Calu3 (cell line): ENCODE data around the gene STK32A. TPM values are rescaled to one million over a fixed set of nuclear protein-coding genes. Genes with fewer than 3 reads are reported as not detected.
"Not testable (repeated sequence)": the region's sequence is repeated elsewhere in the genome, so short reads cannot be mapped to it uniquely, and the experiment has no call there.

Experiments
- BruUV-seq: library from RNA; stranded (reverse); fragments of 400-500 nt; replicated peaks from 2 replicates; lab custom pipeline; 2021; lab: Mats Ljungman, UMichigan
- CTCF ChIA-PET: fragments of 300-600 bp; sonication (Branson Sonifier 250); formaldehyde crosslinking; loops from one replicate; lab custom pipeline; 2022; ENCODE audit warnings: antibody characterized with exemption; lab: Charles Lee
- DNase-seq: peaks from one replicate; pipeline ENCODE4 v3.0.0; 2022
- H3K27ac Mint-ChIP-seq: one replicate; pipeline ENCODE4 v1.8.0; 2022; ENCODE audit warnings: mixed read lengths; ENCODE audit not compliant: unreplicated experiment
- H3K27me3 Mint-ChIP-seq: one replicate; pipeline ENCODE4 v1.8.0; 2022; ENCODE audit warnings: mixed read lengths; ENCODE audit not compliant: unreplicated experiment
- H3K36me3 Mint-ChIP-seq: one replicate; pipeline ENCODE4 v1.8.0; 2022; ENCODE audit warnings: mild to moderate bottlenecking, moderate library complexity, mixed read lengths; ENCODE audit not compliant: insufficient read depth, unreplicated experiment
- H3K4me1 Mint-ChIP-seq: one replicate; pipeline ENCODE4 v1.8.0; 2022; ENCODE audit warnings: mild to moderate bottlenecking, low read depth, mixed read lengths; ENCODE audit not compliant: unreplicated experiment
- H3K4me3 Mint-ChIP-seq: one replicate; pipeline ENCODE4 v1.8.0; 2022; ENCODE audit warnings: mild to moderate bottlenecking, low read depth, moderate library complexity, mixed read lengths; ENCODE audit not compliant: unreplicated experiment
- H3K9me3 Mint-ChIP-seq: one replicate; pipeline ENCODE4 v1.8.0; 2022; ENCODE audit warnings: low read depth, mixed read lengths; ENCODE audit not compliant: unreplicated experiment
- intact Hi-C: fragments of 100-400 bp; cut with micrococcal nuclease; formaldehyde crosslinking; loops from one replicate; pipeline ENCODE4 v1.10.0; 2022; ENCODE audit not compliant: unreplicated experiment
- total RNA-seq: library from RNA; stranded (reverse); gene quantifications from 2 replicates; pipeline ENCODE4 v1.2.3, GENCODE V29; 2022
- TF ChIP-seq, protein P1 (sequence below): fragments of 200-600 bp; IDR thresholded peaks from one replicate; pipeline ENCODE4 v1.8.0; 2022; ENCODE audit warnings: antibody characterized with exemption; ENCODE audit not compliant: unreplicated experiment

The STK32A gene
- total RNA-seq, 1 experiment from 2014 or later = 32.5 TPM

DNA sequence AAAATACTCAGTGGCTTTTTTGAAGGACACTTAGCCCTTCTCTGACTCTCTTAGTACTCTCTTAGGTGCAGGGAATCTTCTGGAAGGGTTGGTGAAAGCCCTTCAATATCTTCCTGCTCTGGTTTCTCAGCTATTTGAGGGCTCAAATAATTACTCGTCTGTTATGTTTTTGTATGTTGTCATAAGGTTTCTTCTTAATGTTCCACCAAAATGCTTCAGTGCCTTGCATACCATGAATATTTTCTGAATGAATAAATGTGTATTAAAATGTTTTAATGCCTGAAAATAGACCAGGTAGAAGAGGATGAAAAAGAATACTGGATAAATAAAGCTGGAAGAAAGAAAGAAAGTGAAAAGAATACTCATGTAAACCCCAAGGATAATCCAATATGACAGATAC is 124.3 kb downstream of the STK32A start:
- Mint-ChIP-seq H3K27me3 (no peaks in the 10 kb centered on the region), H3K4me1 (peaks cover 43% of the 10 kb centered on the region), H3K27ac (peak overlapping the region; percentile 75), H3K9me3 (no peaks in the 10 kb centered on the region), H3K4me3 (no peak overlapping the region), H3K36me3 (peaks cover 12% of the 10 kb centered on the region)
- BruUV-seq = no TSS peak
- CTCF ChIA-PET = interaction anchor here (1.2 to 2.5 kb wide), 3 partner anchors 10 to 219 kb away, joined by 3 to 7 read pairs (median 4); no protein-coding TSS in a partner anchor
- no peak for DNase-seq
- intact Hi-C loops = no loop called here
- TF ChIP-seq, protein P1, sequence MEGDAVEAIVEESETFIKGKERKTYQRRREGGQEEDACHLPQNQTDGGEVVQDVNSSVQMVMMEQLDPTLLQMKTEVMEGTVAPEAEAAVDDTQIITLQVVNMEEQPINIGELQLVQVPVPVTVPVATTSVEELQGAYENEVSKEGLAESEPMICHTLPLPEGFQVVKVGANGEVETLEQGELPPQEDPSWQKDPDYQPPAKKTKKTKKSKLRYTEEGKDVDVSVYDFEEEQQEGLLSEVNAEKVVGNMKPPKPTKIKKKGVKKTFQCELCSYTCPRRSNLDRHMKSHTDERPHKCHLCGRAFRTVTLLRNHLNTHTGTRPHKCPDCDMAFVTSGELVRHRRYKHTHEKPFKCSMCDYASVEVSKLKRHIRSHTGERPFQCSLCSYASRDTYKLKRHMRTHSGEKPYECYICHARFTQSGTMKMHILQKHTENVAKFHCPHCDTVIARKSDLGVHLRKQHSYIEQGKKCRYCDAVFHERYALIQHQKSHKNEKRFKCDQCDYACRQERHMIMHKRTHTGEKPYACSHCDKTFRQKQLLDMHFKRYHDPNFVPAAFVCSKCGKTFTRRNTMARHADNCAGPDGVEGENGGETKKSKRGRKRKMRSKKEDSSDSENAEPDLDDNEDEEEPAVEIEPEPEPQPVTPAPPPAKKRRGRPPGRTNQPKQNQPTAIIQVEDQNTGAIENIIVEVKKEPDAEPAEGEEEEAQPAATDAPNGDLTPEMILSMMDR = no peak

- Mint-ChIP-seq H3K4me3 (no peak overlapping the region), H3K27ac (peak overlapping the region; percentile 75), H3K27me3 (no peaks in the 10 kb centered on the region), H3K36me3 (peaks cover 12% of the 10 kb centered on the region), H3K9me3 (no peaks in the 10 kb centered on the region), H3K4me1 (peaks cover 43% of the 10 kb centered on the region)
- no peak for DNase-seq
- no TSS peak for BruUV-seq
- TF ChIP-seq, protein P1 = no peak
- CTCF ChIA-PET = interaction anchor here (0.6 to 2.5 kb wide), 4 partner anchors 10 to 290 kb away, joined by 3 to 7 read pairs (median 6); no protein-coding TSS in a partner anchor
- intact Hi-C loops = no loop called here
Observed at GRCh38 chr5:147359581-147359980, 124.8 kb downstream of the STK32A start.

- Mint-ChIP-seq H3K36me3 (peaks cover 12% of the 10 kb centered on the region), H3K4me1 (peaks cover 44% of the 10 kb centered on the region), H3K27ac (no peak overlapping the region), H3K27me3 (no peaks in the 10 kb centered on the region), H3K9me3 (no peaks in the 10 kb centered on the region), H3K4me3 (no peak overlapping the region)
- no peak for DNase-seq
- intact Hi-C loops = loop anchor here (10.0 kb wide), 2 partner anchors 396 to 816 kb away; no protein-coding TSS in a partner anchor
- CTCF ChIA-PET = interaction anchor here (2.5 kb wide), 1 partner anchor 8 kb away, joined by 7 read pairs; no protein-coding TSS in a partner anchor
- TF ChIP-seq, protein P1 = no peak
- no TSS peak for BruUV-seq
Observed at GRCh38 chr5:147360816-147361215, 126.0 kb downstream of the STK32A start.

GRCh38 chr5:147361441-147362175 is 126.8 kb downstream of the STK32A start:
- BruUV-seq = no TSS peak
- DNase-seq = peak; percentile 5
- CTCF ChIA-PET = no interaction called here
- no peaks in the 10 kb centered on the region for H3K27me3 Mint-ChIP-seq
- no peak overlapping the region for H3K4me3 Mint-ChIP-seq
- H3K27ac Mint-ChIP-seq = no peak overlapping the region
- intact Hi-C loops = loop anchor here (2.0 to 10.0 kb wide), 3 partner anchors 57 to 817 kb away; no protein-coding TSS in a partner anchor
- no peaks in the 10 kb centered on the region for H3K9me3 Mint-ChIP-seq
- TF ChIP-seq, protein P1 = no peak
- H3K36me3 Mint-ChIP-seq = peaks cover 12% of the 10 kb centered on the region
- H3K4me1 Mint-ChIP-seq = peaks cover 51% of the 10 kb centered on the region

GRCh38 chr5:147367381-147367780 is 132.6 kb downstream of the STK32A start:
- DNase-seq, H3K27ac Mint-ChIP-seq, H3K4me3 Mint-ChIP-seq, H3K27me3 Mint-ChIP-seq, H3K36me3 Mint-ChIP-seq, CTCF ChIA-PET, H3K9me3 Mint-ChIP-seq, BruUV-seq: not testable (repeated sequence)
- H3K4me1 Mint-ChIP-seq = peaks cover 14% of the 10 kb centered on the region
- intact Hi-C loops = loop anchor here (10.0 kb wide), 2 partner anchors 403 to 823 kb away; no protein-coding TSS in a partner anchor
